SK-N-SH (cell line): ENCODE data around the gene KLF17. TPM values are rescaled to one million over a fixed set of nuclear protein-coding genes. Genes with fewer than 3 reads are reported as not detected.

Source experiments
- CTCF ChIA-PET: fragments of 300-600, 350-600 bp; formaldehyde crosslinking; extraction: SDS; loops from one replicate; lab custom pipeline; 2021; lab: Yijun Ruan, JAX
- POLR2A ChIA-PET: fragments of 350-600 bp; sonication (Branson Sonifier 250); formaldehyde crosslinking; extraction: SDS; loops from one replicate; lab custom pipeline; 2020; ENCODE audit warnings: antibody characterized with exemption, inconsistent platforms; lab: Yijun Ruan, JAX
- DNase-seq: peaks from one replicate; pipeline ENCODE4 v3.0.0; 2012
- H2AFZ ChIP-seq: fragments of 200-600 bp; sonication (generic); 2 replicates; pipeline ENCODE4 v1.8.1; 2016; ENCODE audit warnings: antibody characterized with exemption, mild to moderate bottlenecking, low read depth
- H3F3A ChIP-seq: fragments of 200-600 bp; sonication (generic); replicated peaks from 2 replicates; pipeline ENCODE3; 2016; ENCODE audit warnings: antibody characterized with exemption, mild to moderate bottlenecking; ENCODE audit not compliant: insufficient read depth
- H3K27ac ChIP-seq, 2 experiments: fragments of 200-500 bp in 1 of 2; fragments of 200-600 bp in 1 of 2; sonication (Bioruptor generic) in 1 of 2; sonication (generic), shearing (Covaris generic) in 1 of 2; 2 replicates each; pipeline versions ENCODE4 v1.5.1 to v1.6.1; 2014 to 2016; ENCODE audit warnings: low read depth in 2 of 2, inconsistent platforms in 1 of 2, low read length in 1 of 2, mild to moderate bottlenecking in 1 of 2, mixed read lengths in 1 of 2
- H3K27me3 ChIP-seq: fragments of 200-600 bp; sonication (generic), shearing (Covaris generic); 2 replicates; pipeline ENCODE4 v1.6.1; 2016; ENCODE audit warnings: mixed run types; ENCODE audit not compliant: insufficient read depth
- H3K36me3 ChIP-seq, 2 experiments: fragments of 200-500 bp in 1 of 2; fragments of 200-600 bp in 1 of 2; sonication (Bioruptor generic) in 1 of 2; sonication (generic) in 1 of 2; replicated peaks in 1 of 2; 2 replicates each; pipeline versions ENCODE3 to v1.5.1; 2014 to 2016; ENCODE audit warnings: low read length in 1 of 2, mild to moderate bottlenecking in 1 of 2; ENCODE audit not compliant: insufficient read depth in 2 of 2, control insufficient read depth in 1 of 2
- H3K4me1 ChIP-seq, 2 experiments: fragments of 200-500 bp in 1 of 2; fragments of 200-600 bp in 1 of 2; sonication (Bioruptor generic) in 1 of 2; sonication (generic), shearing (Covaris generic) in 1 of 2; 2 replicates each; pipeline versions ENCODE4 v1.5.1 to v1.6.1; 2014 to 2016; ENCODE audit warnings: low read depth in 1 of 2, low read length in 1 of 2, mixed run types in 1 of 2; ENCODE audit not compliant: insufficient read depth in 2 of 2, control insufficient read depth in 1 of 2
- H3K4me2 ChIP-seq: fragments of 200-600 bp; sonication (generic), shearing (Covaris generic); 2 replicates; pipeline ENCODE4 v1.6.1; 2017; ENCODE audit warnings: mixed run types
- H3K4me3 ChIP-seq, 2 experiments: fragments of 200-500 bp in 1 of 2; fragments of 200-600 bp in 1 of 2; sonication (Bioruptor generic) in 1 of 2; sonication (generic), shearing (Covaris generic) in 1 of 2; 2 replicates each; pipeline versions ENCODE4 v1.5.1 to v1.8.1; 2014 to 2016; ENCODE audit warnings: low read depth in 2 of 2, inconsistent platforms in 1 of 2, low read length in 1 of 2, mild to moderate bottlenecking in 1 of 2, mixed read lengths in 1 of 2, moderate library complexity in 1 of 2
- H3K79me2 ChIP-seq: fragments of 200-600 bp; sonication (generic); 2 replicates; pipeline ENCODE4 v1.8.1; 2017; ENCODE audit warnings: mild to moderate bottlenecking; ENCODE audit not compliant: insufficient read depth
- H3K9ac ChIP-seq: fragments of 200-600 bp; sonication (generic); 2 replicates; pipeline ENCODE4 v1.6.1; 2017; ENCODE audit warnings: mixed run types
- H3K9me2 ChIP-seq: fragments of 200-600 bp; sonication (generic); 2 replicates; pipeline ENCODE4 v1.6.1; 2017; ENCODE audit warnings: mixed run types
- H3K9me3 ChIP-seq: fragments of 200-600 bp; sonication (generic); 2 replicates; pipeline ENCODE4 v1.6.1; 2017; ENCODE audit warnings: mixed run types, mild to moderate bottlenecking, moderate library complexity
- H4K20me1 ChIP-seq: fragments of 200-600 bp; sonication (generic); 2 replicates; pipeline ENCODE4 v1.6.1; 2017; ENCODE audit warnings: mild to moderate bottlenecking, mixed run types; ENCODE audit not compliant: insufficient read depth
- CTCF ChIP-seq: fragments of 200-600 bp; sonication (generic); IDR thresholded peaks from 2 replicates; pipeline ENCODE4 v1.6.1; 2017; ENCODE audit warnings: antibody characterized with exemption, mild to moderate bottlenecking, moderate library complexity
- ELF1 ChIP-seq: IDR thresholded peaks from 2 replicates; pipeline ENCODE4 v1.4.0; 2012
- EP300 ChIP-seq, 2 experiments: IDR thresholded peaks; 2 replicates each; pipeline versions ENCODE4 v1.4.0 to v1.6.1; 2012; ENCODE audit warnings: borderline replicate concordance in 1 of 2, low read depth in 1 of 2, low read length in 1 of 2
- EZH2phosphoT487 ChIP-seq: fragments of 200-600 bp; sonication (generic); IDR thresholded peaks from 2 replicates; pipeline ENCODE4 v1.6.1; 2017; ENCODE audit warnings: low read depth, mixed run types, mild to moderate bottlenecking, antibody characterized with exemption, moderate library complexity, borderline replicate concordance
- FOXJ3 ChIP-seq: sonication (generic); formaldehyde crosslinking; IDR thresholded peaks from 2 replicates; pipeline ENCODE4 v1.5.1; 2020; ENCODE audit warnings: mild to moderate bottlenecking, missing genetic modification reagents
- GATA2 ChIP-seq: sonication (generic); formaldehyde crosslinking; IDR thresholded peaks from 2 replicates; pipeline ENCODE4 v1.5.0; 2020; ENCODE audit warnings: mild to moderate bottlenecking, missing genetic modification reagents
- MEF2A ChIP-seq: IDR thresholded peaks from 2 replicates; pipeline ENCODE4 v1.4.0; 2012; ENCODE audit warnings: low read depth, borderline replicate concordance
- MXI1 ChIP-seq: IDR thresholded peaks from 2 replicates; pipeline ENCODE4 v1.6.1; 2012; ENCODE audit warnings: mild to moderate bottlenecking, low read depth, low read length, improper control_type of control experiment
- NFIC ChIP-seq: IDR thresholded peaks from 2 replicates; pipeline ENCODE4 v1.4.0; 2012; ENCODE audit warnings: borderline replicate concordance
- RXRA ChIP-seq: IDR thresholded peaks from 2 replicates; pipeline ENCODE4 v1.4.0; 2012; ENCODE audit warnings: low read depth, mild to moderate bottlenecking, borderline replicate concordance
- TAF1 ChIP-seq: IDR thresholded peaks from 2 replicates; pipeline ENCODE4 v1.6.1; 2012; ENCODE audit warnings: low read depth, mild to moderate bottlenecking, low read length, moderate library complexity, borderline replicate concordance
- WGBS: methylation state at CpG from one replicate; pipeline ENCODE4 v1.1.6; 2017; ENCODE audit warnings: low lambda C conversion rate; 5-methylcytosine and 5-hydroxymethylcytosine counted together
- polyA plus RNA-seq, 3 experiments: library from polyadenylated mRNA; depleted of rRNA; stranded (reverse); fragments of >200 nt; gene quantifications; 2 replicates each; pipeline ENCODE4 v1.2.3, GENCODE V29; 2012
- TF ChIP-seq, protein P1 (sequence below): IDR thresholded peaks from 2 replicates; pipeline ENCODE4 v1.6.1; 2012; ENCODE audit warnings: mild to moderate bottlenecking, low read depth, low read length, moderate library complexity

The KLF17 gene
- polyA plus RNA-seq, 1 of the 3 experiments (the other 2 are of a cell fraction), result 0.21 TPM

DNA sequence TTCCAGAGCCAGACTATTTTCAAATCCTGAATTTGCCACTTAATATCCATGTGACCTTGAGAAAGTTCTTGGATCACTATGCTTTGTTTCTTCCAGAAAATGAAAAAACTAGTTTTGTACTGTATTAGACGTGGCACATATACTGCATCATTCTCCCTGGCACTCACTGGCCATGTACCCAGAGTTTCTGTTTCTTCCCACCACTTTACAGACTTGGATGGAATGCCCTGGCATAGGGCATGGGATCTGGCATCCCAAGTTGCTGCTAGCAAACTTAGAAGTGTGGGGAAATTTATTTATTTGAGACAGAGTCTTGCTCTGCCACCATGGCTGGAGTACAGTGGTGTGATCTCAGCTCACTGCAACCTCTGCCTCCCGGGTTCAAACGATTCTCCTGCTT, 12.8 kb downstream of the KLF17 start:
- Histone ChIP-seq H3K79me2 (no peaks in the 10 kb centered on the region), H4K20me1 (no peaks in the 10 kb centered on the region), H3F3A (no peaks in the 10 kb centered on the region), H3K9me2 (no peaks in the 10 kb centered on the region), H3K4me1 (no peaks in the 10 kb centered on the region), H3K9me3 (no peaks in the 10 kb centered on the region), H3K36me3 (no peaks in the 10 kb centered on the region), H3K27ac (no peak overlapping the region), H2AFZ (no peak overlapping the region), H3K4me2 (no peak overlapping the region), H3K9ac (no peak overlapping the region), H3K27me3 (no peaks in the 10 kb centered on the region), H3K4me3 (no peak overlapping the region)
- POLR2A ChIA-PET, result no interaction called here
- no peak for DNase-seq
- CTCF ChIA-PET, result no interaction called here
- TF ChIP-seq EP300 (IDR thresholded peaks at IDR 0.05; ENCODE audit: borderline replicate concordance in 1 of 2, low read depth in 1 of 2, low read length in 1 of 2), result no peak
- no peak for TF ChIP-seq GATA2 (CRISPR knock-in tag)
- TF ChIP-seq FOXJ3 (CRISPR knock-in tag), result no peak
- TF ChIP-seq RXRA, result no peak
- TF ChIP-seq ELF1, result no peak
- TF ChIP-seq NFIC, result no peak
- TF ChIP-seq MEF2A, result no peak
- TF ChIP-seq, protein P1, sequence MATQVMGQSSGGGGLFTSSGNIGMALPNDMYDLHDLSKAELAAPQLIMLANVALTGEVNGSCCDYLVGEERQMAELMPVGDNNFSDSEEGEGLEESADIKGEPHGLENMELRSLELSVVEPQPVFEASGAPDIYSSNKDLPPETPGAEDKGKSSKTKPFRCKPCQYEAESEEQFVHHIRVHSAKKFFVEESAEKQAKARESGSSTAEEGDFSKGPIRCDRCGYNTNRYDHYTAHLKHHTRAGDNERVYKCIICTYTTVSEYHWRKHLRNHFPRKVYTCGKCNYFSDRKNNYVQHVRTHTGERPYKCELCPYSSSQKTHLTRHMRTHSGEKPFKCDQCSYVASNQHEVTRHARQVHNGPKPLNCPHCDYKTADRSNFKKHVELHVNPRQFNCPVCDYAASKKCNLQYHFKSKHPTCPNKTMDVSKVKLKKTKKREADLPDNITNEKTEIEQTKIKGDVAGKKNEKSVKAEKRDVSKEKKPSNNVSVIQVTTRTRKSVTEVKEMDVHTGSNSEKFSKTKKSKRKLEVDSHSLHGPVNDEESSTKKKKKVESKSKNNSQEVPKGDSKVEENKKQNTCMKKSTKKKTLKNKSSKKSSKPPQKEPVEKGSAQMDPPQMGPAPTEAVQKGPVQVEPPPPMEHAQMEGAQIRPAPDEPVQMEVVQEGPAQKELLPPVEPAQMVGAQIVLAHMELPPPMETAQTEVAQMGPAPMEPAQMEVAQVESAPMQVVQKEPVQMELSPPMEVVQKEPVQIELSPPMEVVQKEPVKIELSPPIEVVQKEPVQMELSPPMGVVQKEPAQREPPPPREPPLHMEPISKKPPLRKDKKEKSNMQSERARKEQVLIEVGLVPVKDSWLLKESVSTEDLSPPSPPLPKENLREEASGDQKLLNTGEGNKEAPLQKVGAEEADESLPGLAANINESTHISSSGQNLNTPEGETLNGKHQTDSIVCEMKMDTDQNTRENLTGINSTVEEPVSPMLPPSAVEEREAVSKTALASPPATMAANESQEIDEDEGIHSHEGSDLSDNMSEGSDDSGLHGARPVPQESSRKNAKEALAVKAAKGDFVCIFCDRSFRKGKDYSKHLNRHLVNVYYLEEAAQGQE, result no peak
- TF ChIP-seq MXI1, result no peak
- TF ChIP-seq CTCF, result no peak
- no peak for TF ChIP-seq EZH2phosphoT487
- TF ChIP-seq TAF1, result no peak
- 15% methylated on average over 3 of the region's 3 CpGs for WGBS
